Activated CD8-positive, alpha-beta memory T cell treated with anti-CD3 and anti-CD28 coated beads, Interleukin-2, amount 50 U/mL, for 4 hours (primary cell): ENCODE measurements around the gene KIF22.

Experiments
- DNase-seq: peaks from one replicate; pipeline ENCODE4 v3.0.0-alpha.2; 2020

Gene KIF22

GRCh38 chr16:29804455-29805231, 14.1 kb downstream of the KIF22 start:
- no peak for DNase-seq

GRCh38 chr16:29805232-29806098, 14.9 kb downstream of the KIF22 start:
- peak; percentile 97 for DNase-seq

DNA sequence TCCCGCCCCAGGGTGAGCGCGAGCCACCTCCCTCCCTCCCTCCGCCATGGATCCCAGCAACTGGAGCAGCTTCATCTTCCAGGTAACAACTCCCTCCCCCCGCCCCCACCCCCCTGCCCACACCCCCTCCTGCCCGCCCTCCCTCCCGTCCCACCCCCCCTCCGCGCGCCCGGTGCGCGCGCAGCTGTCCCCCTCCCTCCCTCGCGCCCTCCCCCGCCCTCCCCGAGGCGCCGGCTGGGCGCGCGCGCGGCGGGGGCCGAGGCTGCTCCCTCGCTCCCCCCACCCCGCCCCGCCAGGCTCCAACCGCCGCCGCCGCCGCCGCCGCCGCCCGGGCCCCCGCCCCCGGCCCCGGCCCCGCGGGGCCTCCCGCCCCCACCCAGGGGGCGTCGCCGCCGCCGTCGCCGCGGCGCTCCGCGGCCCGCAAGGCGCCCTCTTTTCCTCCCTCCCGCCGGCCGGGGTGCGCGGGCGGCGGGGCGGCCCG, 15.6 kb downstream of the KIF22 start, which contains the start of gene MAZ:
MAZ (plus strand) TSS at position 431 of the 481 bp plus-strand sequence. CDS start 173 bp downstream, outside the sequence.
- DNase-seq: peak; percentile 75

DNA sequence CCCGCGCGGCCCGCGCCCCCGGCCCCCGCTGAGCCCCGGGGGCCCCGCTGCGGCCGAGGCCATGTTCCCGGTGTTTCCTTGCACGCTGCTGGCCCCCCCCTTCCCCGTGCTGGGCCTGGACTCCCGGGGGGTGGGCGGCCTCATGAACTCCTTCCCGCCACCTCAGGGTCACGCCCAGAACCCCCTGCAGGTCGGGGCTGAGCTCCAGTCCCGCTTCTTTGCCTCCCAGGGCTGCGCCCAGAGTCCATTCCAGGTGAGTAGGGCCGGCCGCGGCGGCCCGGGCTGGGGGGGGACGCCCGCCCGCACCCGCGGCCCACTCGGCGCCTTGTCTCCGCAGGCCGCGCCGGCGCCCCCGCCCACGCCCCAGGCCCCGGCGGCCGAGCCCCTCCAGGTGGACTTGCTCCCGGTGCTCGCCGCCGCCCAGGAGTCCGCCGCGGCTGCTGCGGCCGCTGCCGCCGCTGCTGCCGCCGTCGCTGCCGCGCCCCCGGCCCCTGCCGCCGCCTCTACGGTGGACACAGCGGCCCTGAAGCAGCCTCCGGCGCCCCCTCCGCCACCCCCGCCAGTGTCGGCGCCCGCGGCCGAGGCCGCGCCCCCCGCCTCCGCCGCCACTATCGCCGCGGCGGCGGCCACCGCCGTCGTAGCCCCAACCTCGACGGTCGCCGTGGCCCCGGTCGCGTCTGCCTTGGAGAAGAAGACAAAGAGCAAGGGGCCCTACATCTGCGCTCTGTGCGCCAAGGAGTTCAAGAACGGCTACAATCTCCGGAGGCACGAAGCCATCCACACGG, 16.3 kb downstream of the KIF22 start:
- DNase-seq: peak; percentile 63

GRCh38 chr16:29807426-29808218, 17.1 kb downstream of the KIF22 start:
- peak; percentile 89 for DNase-seq

DNA sequence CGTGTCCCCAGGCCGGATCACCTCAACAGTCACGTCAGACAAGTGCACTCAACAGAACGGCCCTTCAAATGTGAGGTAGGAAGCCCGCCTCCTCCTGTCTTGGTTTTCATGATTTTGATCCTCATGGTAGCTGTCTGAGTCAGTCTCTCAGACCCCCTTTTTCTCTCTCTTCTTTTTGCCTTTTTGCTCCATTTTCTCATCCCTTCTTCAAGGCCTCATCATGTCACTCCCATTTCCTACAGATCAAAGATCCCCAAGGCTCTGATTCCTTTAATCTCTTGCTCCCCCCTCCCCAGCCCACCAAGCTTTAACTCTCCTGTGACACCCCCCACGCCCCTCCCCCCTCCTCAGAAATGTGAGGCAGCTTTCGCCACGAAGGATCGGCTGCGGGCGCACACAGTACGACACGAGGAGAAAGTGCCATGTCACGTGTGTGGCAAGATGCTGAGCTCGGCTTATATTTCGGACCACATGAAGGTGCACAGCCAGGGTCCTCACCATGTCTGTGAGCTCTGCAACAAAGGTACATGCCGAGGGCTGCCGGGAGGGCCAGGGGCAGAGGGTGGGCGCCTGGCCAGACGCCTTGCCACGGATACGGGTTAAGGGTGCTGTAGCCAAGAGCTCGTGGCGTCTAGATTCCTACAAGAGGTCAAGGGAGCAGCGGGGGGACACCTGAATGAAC, 17.8 kb downstream of the KIF22 start:
- DNase-seq: peak; percentile 54

DNA sequence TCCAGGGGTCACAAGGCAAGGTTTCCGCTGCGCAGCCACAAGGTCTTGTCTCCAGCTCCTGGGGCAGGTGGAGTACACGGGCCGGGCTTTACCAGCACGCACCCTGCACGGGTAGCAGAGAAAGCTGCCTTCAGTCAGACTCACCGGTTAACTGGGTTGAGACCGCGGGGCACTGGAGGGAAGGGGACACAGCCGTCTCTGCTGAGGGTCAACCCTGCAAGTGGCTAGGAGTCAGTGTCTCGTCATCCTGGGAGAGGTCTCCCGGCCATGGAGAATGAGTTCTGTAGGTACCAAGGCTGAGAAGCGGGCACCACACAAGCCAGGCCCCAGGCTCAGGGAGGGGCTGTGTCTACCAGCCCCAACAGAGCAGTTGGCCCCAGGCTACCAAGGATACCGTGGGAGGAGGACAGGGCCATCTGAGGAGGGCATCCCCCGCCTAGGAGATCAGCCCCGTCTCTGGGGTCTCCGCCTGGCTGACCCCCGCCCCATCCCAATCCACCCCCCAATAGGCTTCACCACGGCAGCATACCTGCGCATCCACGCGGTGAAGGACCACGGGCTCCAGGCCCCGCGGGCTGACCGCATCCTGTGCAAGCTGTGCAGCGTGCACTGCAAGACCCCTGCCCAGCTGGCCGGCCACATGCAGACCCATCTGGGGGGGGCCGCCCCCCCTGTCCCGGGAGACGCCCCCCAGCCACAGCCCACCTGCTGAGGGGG, 18.6 kb downstream of the KIF22 start:
- DNase-seq: no peak

DNA sequence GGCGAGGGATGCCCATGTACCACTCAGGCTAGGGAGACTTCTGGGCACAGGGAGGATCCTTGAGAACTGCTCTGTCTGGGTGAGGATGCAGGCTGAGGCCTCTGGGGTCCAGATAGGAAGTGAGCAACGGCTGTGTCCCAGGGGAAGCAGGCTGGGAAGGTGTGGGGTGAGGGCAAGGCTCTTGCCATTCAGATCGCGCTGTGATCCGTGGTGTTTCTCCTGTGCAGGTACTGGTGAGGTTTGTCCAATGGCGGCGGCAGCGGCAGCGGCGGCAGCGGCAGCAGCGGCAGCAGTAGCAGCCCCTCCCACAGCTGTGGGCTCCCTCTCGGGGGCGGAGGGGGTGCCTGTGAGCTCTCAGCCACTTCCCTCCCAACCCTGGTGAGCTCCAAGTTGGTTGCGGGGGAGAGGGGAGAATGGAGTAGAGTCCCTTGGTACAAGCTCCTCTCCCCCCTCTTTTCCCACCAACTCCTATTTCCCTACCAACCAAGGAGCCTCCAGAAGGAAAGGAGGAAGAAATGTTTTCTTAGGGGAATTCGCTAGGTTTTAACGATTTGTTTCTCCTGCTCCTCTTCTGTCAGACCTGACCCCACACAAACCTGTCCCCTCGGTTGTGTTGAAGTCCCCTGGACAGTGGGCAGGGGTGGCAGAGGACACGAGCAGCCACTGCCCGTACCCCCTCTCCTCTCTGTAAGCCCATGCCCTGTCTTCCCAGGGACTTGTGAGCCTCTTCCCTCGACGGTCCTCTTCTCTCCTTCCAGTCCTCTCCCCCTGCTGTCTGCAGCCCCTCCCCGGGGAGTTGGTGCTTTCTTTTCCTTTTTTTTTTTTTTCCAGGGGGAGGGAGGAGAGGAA, 19.5 kb downstream of the KIF22 start:
- DNase-seq: peak; percentile 64

GRCh38 chr16:29810699-29811169, 20.2 kb downstream of the KIF22 start:
- no peak for DNase-seq

GRCh38 chr16:29811170-29811895, 20.8 kb downstream of the KIF22 start:
- peak; percentile 68 for DNase-seq

DNA sequence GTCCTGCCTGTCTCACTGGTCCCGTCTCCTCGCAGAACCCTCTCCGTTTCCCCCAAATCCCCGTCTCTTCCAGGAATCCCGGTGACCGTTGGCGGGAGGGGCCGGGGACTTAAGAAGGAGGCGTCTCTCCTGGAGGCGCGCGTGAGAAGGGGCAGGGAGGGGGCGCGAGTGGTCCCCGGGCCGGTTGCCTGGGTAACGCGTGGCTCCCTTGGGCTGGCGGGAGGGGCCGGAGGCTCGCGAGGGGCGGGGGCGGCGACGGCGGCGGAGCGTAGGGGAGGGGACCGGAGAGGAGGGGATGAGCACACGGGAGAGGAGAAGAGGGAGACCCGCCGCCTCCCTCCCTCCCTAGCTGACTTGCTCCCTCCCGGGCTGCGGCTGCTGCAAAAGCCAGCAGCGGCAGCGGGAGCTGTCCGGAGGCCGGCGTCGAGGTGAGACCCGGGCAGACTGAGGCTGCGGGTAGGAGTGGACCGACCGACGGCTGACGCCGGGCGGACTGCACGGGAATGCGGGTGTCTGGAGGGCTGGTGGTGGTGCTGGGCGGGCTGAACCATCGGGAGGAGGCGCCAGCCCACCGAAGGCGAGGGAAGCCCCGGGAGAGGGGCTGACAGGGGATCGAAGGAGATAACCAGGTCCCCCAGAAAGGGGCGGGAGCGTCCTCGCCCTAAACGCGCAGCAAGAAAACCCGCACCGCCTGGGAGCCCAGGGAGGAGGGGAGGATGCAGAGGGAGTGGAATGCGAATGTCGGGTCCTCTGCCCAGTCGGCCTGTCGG, 21.5 kb downstream of the KIF22 start, which contains the start of gene PRRT2:
PRRT2 (plus strand) TSS at position 298 of the 770 bp plus-strand sequence. CDS start 862 bp downstream, outside the sequence.
- peak; percentile 52 for DNase-seq

DNA sequence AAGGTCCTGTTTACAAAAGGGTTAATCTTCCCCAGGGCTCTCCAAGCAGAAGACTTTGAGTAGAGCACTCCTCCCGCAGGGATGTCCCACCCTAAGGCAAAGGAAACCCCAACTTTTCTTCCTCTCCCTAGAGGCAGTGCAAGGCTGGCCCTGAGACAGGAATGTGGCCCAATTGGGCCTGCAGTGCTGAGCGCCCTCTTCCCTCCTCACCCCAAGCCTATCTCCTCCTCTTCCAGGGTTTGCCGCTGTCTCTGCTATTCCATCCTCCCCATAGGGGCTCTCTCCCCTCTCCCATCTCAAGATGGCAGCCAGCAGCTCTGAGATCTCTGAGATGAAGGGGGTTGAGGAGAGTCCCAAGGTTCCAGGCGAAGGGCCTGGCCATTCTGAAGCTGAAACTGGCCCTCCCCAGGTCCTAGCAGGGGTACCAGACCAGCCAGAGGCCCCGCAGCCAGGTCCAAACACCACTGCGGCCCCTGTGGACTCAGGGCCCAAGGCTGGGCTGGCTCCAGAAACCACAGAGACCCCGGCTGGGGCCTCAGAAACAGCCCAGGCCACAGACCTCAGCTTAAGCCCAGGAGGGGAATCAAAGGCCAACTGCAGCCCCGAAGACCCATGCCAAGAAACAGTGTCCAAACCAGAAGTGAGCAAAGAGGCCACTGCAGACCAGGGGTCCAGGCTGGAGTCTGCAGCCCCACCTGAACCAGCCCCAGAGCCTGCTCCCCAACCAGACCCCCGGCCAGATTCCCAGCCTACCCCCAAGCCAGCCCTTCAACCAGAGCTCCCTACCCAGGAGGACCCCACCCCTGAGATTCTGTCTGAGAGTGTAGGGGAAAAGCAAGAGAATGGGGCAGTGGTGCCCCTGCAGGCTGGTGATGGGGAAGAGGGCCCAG, 22.4 kb downstream of the KIF22 start:
- no peak for DNase-seq

DNA sequence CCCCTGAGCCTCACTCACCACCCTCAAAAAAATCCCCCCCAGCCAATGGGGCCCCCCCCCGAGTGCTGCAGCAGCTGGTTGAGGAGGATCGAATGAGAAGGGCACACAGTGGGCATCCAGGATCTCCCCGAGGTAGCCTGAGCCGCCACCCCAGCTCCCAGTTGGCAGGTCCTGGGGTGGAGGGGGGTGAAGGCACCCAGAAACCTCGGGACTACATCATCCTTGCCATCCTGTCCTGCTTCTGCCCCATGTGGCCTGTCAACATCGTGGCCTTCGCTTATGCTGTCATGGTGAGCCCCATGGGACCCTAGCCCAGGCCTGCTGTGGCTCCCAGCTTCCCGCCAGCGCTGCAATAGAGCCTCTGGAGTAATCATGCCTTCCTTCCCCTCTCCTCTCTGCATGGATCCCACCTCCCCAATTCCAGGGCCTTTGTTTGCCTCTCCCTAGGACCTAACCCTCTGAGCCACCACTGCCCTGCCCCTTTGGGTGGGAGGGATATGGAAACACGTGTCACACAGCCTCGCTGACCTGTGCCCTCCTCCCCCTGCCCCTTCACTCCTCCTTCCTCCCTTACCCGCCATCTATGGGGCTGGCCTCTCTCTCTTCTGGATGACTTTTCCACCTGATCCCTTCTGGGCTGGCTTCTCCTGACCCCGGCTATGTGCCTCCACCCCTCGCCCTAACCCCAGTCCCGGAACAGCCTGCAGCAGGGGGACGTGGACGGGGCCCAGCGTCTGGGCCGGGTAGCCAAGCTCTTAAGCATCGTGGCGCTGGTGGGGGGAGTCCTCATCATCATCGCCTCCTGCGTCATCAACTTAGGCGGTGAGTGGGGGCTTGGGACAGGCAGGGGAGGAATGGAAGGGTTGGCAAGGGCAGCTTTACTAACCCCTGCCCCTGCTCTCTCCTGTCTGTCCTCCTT, 23.4 kb downstream of the KIF22 start:
- no peak for DNase-seq

GRCh38 chr16:29814592-29814991, 24.0 kb downstream of the KIF22 start:
- DNase-seq: no peak

GRCh38 chr16:29815032-29815721, 24.6 kb downstream of the KIF22 start:
- DNase-seq: peak; percentile 55
